GM12801 (cell line): Measurements from ENCODE around the gene KATNIP.

ENCODE experiments used
- TF ChIP-seq, protein P1 (sequence below): IDR thresholded peaks from one replicate; pipeline ENCODE4 v1.5.1; 2011; ENCODE audit warnings: control low read depth; ENCODE audit not compliant: insufficient read length; ENCODE audit errors: extremely low read depth

The KATNIP gene

DNA sequence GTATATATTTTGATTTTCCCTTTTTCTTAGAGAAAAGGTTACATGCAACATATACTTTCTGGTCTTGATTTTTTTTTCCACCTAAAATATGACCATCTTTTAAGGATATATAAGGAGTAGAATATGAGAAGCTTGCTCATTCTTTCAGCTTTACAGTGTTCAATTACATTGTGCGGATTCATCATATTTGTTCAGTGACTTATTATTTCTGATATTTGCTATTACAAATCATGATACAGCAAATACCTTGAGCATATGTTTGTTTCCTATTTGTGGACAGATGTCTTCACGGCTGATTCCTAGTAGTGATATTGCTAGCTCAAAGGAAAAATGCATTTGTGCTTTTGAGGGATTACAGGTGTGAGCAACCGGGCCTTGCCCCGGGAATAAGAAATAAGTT, 18.1 kb downstream of the KATNIP start:
- TF ChIP-seq, protein P1, sequence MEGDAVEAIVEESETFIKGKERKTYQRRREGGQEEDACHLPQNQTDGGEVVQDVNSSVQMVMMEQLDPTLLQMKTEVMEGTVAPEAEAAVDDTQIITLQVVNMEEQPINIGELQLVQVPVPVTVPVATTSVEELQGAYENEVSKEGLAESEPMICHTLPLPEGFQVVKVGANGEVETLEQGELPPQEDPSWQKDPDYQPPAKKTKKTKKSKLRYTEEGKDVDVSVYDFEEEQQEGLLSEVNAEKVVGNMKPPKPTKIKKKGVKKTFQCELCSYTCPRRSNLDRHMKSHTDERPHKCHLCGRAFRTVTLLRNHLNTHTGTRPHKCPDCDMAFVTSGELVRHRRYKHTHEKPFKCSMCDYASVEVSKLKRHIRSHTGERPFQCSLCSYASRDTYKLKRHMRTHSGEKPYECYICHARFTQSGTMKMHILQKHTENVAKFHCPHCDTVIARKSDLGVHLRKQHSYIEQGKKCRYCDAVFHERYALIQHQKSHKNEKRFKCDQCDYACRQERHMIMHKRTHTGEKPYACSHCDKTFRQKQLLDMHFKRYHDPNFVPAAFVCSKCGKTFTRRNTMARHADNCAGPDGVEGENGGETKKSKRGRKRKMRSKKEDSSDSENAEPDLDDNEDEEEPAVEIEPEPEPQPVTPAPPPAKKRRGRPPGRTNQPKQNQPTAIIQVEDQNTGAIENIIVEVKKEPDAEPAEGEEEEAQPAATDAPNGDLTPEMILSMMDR, result no peak

DNA sequence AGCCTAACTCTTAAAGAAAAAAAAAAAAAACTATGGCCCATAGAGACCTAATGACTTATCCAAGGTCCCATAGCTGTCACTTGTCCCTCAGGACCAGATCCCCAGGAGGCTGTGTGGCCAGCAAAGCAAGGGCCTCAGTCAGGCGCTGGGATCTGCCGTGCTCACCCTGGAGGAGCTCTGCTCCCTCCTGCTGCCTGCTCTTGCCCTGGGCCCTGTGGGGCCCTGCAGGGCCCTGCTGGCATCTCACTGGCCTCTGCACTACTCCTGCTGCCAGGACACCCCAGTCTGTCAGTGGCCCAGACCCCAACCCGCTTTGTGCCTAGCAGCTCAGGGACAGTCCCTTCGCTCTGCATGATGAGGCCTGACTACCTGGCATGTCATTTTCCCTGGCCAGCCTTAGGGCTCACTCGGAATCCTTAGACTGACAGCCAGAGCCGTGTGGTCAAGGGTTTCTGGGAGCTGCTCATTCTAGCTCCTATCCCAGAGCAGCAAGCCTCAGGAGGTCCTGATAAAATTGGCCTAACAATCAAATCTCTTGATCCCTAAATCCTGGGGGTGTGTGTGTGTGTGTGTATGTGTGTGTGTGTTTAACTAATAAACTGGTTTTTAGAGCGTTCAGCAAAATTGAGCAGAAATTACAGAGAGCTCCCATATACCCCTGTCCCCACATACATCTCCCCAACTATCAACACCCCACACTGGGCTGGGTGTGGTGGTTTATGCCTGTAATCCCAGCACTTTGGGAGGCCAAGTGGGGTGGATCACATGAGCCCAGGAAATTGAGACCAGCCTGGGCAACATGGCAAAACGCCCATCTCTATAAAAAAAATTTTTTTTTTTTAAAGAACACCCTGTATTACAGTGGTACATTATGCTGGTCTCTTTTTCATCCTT, 21.7 kb downstream of the KATNIP start:
- TF ChIP-seq, protein P1, result no peak

GRCh38 chr16:27572711-27573110, 22.8 kb downstream of the KATNIP start:
- TF ChIP-seq, protein P1, result no peak

DNA sequence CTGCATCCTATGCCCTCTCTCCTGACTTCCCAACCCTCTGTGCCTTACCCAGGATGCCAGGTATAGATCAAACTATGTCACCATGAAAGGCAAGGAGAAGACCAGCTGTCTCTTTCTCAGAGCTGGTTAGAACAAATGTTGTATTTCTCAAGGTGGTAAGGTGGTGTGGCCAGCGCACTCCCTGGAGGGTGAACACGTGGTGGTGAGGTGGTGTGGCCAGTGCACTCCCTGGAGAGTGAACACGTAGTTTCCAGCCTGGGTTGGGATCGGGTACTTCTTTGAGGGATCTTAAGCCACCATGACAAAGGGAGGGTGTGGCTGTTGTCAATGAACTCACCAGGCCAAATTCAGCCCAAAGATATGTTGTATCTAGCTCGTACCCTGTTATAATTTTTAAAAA, 26.8 kb downstream of the KATNIP start:
- TF ChIP-seq, protein P1, result no peak

GRCh38 chr16:27579087-27579980, 29.4 kb downstream of the KATNIP start:
- TF ChIP-seq, protein P1, result no peak

- TF ChIP-seq, protein P1, result no peak
Observed at GRCh38 chr16:27582883-27583282, 32.9 kb downstream of the KATNIP start.

GRCh38 chr16:27583634-27584033, 33.7 kb downstream of the KATNIP start:
- TF ChIP-seq, protein P1, result no peak
